ENCODE results near the gene CCDC3.
"Not testable (repeated sequence)": the region's sequence is repeated elsewhere in the genome, so short reads cannot be mapped to it uniquely, and the experiment has no call there.

Gene CCDC3

DNA sequence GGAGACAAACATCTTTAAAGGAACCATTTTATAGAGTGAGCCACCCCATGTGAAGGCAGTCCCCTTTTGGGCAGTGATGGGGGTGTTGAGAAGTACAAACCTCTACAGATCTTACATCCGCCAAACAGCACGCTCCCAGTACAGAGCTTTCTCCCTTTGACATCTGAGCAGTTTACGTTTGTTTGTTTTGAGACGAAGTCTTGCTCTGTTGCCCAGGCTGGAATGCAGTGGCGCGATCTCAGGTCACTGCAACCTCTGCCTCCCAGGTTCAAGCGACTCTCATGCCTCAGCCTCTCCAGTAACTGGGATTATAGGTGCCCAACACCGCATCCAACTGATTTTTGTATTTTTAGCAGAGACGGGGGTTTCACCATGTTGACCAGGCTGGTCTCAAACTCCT lies 128.9 kb downstream of the CCDC3 start:
- H3K36me3 ChIP-seq (ENCODE audit: low read depth), result no peaks in the 10 kb centered on the region
- no peaks in the 10 kb centered on the region for H3K4me1 ChIP-seq (ENCODE audit: insufficient read depth, poor library complexity, severe bottlenecking)
- ATAC-seq (ENCODE audit: low read depth), result no peak
- H3K4me3 ChIP-seq (ENCODE audit: severe bottlenecking), result no peak overlapping the region
- H3K9me3 ChIP-seq (ENCODE audit: severe bottlenecking), result no peaks in the 10 kb centered on the region
- H3K27ac ChIP-seq (ENCODE audit: poor library complexity, severe bottlenecking), result no peak overlapping the region
- H3K27me3 ChIP-seq (ENCODE audit: insufficient read depth, poor library complexity, severe bottlenecking), result no peaks in the 10 kb centered on the region
- TF ChIP-seq, protein P1, sequence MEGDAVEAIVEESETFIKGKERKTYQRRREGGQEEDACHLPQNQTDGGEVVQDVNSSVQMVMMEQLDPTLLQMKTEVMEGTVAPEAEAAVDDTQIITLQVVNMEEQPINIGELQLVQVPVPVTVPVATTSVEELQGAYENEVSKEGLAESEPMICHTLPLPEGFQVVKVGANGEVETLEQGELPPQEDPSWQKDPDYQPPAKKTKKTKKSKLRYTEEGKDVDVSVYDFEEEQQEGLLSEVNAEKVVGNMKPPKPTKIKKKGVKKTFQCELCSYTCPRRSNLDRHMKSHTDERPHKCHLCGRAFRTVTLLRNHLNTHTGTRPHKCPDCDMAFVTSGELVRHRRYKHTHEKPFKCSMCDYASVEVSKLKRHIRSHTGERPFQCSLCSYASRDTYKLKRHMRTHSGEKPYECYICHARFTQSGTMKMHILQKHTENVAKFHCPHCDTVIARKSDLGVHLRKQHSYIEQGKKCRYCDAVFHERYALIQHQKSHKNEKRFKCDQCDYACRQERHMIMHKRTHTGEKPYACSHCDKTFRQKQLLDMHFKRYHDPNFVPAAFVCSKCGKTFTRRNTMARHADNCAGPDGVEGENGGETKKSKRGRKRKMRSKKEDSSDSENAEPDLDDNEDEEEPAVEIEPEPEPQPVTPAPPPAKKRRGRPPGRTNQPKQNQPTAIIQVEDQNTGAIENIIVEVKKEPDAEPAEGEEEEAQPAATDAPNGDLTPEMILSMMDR (IDR thresholded peaks at IDR 0.05; ENCODE audit: poor library complexity, severe bottlenecking), result no peak
- DNase-seq (ENCODE audit: low spot score), result no peak

DNA sequence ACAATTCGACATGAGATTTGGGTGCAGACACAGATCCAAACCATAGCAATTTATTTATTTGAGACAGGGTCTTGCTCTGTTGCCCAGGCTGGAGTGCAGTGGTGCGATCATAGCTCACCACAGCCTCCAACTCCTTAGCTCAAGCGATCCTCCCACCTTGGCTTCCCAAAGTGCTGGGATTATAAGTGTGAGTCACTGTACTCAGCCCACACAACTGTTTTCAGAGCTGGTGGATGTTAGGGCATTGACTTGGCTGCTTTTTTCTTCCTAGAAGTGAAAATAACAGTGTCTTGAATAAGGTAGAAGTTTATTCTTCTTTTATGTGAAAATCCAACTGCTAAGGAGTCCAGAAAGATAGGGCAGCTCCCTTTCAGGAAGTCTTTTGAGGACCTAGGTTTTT lies 132.1 kb downstream of the CCDC3 start:
- ATAC-seq (ENCODE audit: low read depth) (no peak), DNase-seq (ENCODE audit: low spot score) (no peak)
- Histone ChIP-seq H3K4me3 (ENCODE audit: severe bottlenecking) (no peak overlapping the region), H3K36me3 (ENCODE audit: low read depth) (no peaks in the 10 kb centered on the region), H3K4me1 (ENCODE audit: insufficient read depth, poor library complexity, severe bottlenecking) (no peaks in the 10 kb centered on the region), H3K27me3 (ENCODE audit: insufficient read depth, poor library complexity, severe bottlenecking) (no peaks in the 10 kb centered on the region), H3K9me3 (ENCODE audit: severe bottlenecking) (no peaks in the 10 kb centered on the region), H3K27ac (ENCODE audit: poor library complexity, severe bottlenecking) (no peak overlapping the region)
- TF ChIP-seq, protein P1 (IDR thresholded peaks at IDR 0.05; ENCODE audit: poor library complexity, severe bottlenecking), result no peak

DNA sequence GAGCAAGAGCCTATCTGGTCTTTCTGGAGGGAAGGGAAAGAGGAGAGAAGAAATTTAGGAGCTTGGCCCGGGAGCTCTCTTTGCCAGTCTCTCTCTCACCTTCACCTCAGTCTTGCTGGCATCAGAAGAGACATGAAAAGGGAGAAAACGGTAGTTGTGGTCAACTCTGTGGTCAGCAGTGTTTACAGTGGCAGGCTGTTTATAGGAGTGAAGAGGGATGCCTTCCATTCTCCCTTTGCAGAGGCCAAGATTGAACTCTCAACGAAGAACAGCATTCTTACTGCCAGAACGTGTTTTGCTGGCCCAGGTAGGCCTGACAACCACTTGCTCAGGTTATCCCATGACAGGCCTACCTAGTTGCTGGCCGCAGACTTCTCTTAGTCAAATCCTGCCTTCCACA lies 133.3 kb downstream of the CCDC3 start:
- TF ChIP-seq, protein P1 (IDR thresholded peaks at IDR 0.05; ENCODE audit: poor library complexity, severe bottlenecking), result no peak
- ATAC-seq (ENCODE audit: low read depth), result no peak
- Histone ChIP-seq H3K36me3 (ENCODE audit: low read depth) (no peaks in the 10 kb centered on the region), H3K27ac (ENCODE audit: poor library complexity, severe bottlenecking) (no peak overlapping the region), H3K4me1 (ENCODE audit: insufficient read depth, poor library complexity, severe bottlenecking) (no peaks in the 10 kb centered on the region), H3K27me3 (ENCODE audit: insufficient read depth, poor library complexity, severe bottlenecking) (no peaks in the 10 kb centered on the region), H3K4me3 (ENCODE audit: severe bottlenecking) (no peak overlapping the region), H3K9me3 (ENCODE audit: severe bottlenecking) (no peaks in the 10 kb centered on the region)
- no peak for DNase-seq (ENCODE audit: low spot score)

DNA sequence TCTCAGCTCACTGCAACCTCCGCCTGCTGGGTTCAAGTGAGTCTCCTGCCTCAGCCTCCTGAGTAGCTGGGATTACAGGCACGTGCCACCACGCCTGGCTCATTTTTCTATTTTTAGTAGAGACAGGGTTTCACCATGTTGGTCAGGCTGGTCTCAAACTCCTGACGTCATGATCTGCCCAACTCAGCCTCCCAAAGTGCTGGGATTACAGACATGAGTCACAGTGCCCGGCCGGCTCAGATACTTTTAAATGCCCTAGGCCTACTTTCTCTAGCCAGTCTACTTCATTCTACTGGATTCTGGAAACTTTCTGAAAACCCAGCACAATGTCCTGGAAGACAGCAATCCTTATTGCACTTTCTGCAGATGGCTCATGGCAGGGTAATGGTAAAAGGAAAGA lies 136.0 kb downstream of the CCDC3 start:
- H3K36me3 ChIP-seq (ENCODE audit: low read depth); H3K27me3 ChIP-seq (ENCODE audit: insufficient read depth, poor library complexity, severe bottlenecking); H3K9me3 ChIP-seq (ENCODE audit: severe bottlenecking); ATAC-seq (ENCODE audit: low read depth); H3K4me3 ChIP-seq (ENCODE audit: severe bottlenecking); H3K27ac ChIP-seq (ENCODE audit: poor library complexity, severe bottlenecking); H3K4me1 ChIP-seq (ENCODE audit: insufficient read depth, poor library complexity, severe bottlenecking); DNase-seq (ENCODE audit: low spot score): not testable (repeated sequence)

DNA sequence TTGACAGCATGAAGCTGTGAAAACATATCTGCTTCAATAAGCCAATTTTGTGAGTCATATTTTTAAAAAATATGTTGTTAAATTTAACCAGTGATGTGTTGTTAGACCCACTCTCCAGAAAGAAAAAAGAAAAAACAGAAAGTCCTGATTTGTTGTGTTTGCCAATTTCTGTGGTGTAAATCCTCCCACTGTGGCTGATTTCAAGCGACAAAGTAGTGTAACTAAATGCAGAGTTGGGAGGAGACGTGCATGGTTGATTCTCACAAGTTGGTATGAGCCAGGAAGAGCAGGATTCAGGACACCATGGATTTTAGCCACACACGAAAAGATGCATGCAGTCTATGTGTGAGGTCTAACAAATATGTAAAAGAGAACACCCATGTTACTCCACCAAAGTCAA lies 139.1 kb downstream of the CCDC3 start:
- TF ChIP-seq, protein P1 (IDR thresholded peaks at IDR 0.05; ENCODE audit: poor library complexity, severe bottlenecking), result no peak
- peaks cover 7% of the 10 kb centered on the region for H3K27me3 ChIP-seq (ENCODE audit: insufficient read depth, poor library complexity, severe bottlenecking)
- no peaks in the 10 kb centered on the region for H3K4me1 ChIP-seq (ENCODE audit: insufficient read depth, poor library complexity, severe bottlenecking)
- DNase-seq (ENCODE audit: low spot score) (no peak), ATAC-seq (ENCODE audit: low read depth) (no peak)
- H3K4me3 ChIP-seq (ENCODE audit: severe bottlenecking), result no peak overlapping the region
- no peaks in the 10 kb centered on the region for H3K9me3 ChIP-seq (ENCODE audit: severe bottlenecking)
- no peak overlapping the region for H3K27ac ChIP-seq (ENCODE audit: poor library complexity, severe bottlenecking)
- no peaks in the 10 kb centered on the region for H3K36me3 ChIP-seq (ENCODE audit: low read depth)

Measured in RWPE2 (cell line).